Stimulated activated CD8-positive, alpha-beta memory T cell treated with anti-CD3 and anti-CD28 coated beads, Interleukin-4, amount 100 ng/mL, for 4 hours (primary cell): ENCODE data around the gene PPFIA2.

Source experiments
- DNase-seq, 2 donors: peaks; one replicate each; pipeline ENCODE4 v3.0.0-alpha.2; 2020; ENCODE audit warnings: low read depth in 2 of 2, low spot score in 1 of 2

The PPFIA2 gene

DNA sequence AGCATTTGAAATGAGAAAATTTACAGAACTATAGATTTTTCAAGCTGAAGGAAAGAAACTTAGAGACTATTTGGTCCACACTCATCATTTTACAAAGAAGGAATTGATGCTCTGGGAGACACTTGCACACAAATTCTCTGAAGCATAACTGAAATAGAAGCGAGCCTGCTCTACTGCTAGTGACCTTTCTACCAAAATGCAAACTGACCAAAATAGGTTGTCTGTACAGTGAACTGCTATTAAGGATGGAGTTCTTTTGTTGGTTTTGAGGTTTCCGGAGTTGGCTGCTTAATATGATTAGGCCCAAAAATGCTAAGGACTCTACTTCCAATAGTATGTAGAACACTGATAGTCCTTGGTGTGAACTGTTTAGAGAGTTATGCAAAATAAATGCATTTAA is 194.9 kb downstream of the PPFIA2 start:
- no peak for DNase-seq

DNA sequence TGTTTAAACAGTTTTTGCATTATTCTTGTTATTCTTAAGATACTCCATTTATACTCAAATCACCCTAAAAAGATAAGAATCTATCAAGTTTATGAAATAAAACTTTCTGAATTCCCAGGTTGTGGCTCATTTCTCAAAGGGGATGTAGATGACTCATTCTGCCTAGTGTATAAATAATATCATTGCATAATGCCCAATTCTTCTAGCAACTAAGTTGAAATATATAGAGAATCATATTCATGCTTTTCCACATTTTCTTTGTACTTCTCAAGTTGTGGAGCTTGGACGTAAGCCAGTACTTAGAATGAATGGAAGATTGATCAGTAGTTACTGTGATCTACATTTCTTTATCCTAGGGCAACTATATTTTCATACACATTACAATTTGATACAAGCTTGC is 201.1 kb downstream of the PPFIA2 start:
- no peak for DNase-seq

DNA sequence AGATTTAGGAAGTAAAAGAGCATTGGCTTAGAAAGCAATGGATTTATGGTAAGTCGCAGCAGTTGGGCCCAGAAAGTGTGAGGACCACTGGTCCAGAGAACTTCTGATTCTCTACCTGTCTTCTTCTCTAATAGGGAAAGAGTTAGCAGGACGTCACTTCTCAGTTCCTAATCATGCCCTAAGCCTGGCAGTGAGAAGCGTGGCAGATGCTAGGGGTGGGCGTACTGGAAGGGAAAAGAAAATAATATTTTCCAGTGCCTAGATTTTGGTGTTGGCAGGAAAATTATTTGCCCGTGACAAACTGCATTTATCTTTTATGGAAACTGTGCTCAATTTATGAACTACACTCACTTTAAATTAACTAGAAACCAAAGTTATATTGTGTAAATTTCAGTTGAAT is 212.3 kb downstream of the PPFIA2 start:
- no peak for DNase-seq

DNA sequence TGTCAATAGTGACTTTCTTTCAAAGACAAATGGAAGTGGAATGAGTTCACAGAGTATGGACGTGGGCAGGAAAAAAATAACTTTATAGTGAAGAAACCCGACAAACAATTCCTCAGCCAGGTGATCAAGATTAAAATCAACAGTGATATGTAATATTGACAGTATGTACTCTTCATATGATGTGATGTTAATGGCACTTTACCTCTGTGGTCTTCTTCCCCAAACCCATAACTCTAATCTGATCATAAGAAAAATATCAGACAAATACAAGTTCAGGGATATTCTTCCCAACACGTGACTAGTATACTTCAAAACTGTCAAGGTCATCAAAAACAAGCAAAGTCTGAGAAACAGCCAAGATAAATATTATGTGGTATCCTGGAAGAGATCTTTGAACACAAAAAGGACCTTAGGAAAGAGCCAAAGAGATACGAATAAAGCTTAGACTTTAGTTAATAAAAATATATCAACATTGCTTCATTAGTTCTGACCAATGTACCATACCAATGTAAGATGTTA is 215.5 kb downstream of the PPFIA2 start:
- no peak for DNase-seq

DNA sequence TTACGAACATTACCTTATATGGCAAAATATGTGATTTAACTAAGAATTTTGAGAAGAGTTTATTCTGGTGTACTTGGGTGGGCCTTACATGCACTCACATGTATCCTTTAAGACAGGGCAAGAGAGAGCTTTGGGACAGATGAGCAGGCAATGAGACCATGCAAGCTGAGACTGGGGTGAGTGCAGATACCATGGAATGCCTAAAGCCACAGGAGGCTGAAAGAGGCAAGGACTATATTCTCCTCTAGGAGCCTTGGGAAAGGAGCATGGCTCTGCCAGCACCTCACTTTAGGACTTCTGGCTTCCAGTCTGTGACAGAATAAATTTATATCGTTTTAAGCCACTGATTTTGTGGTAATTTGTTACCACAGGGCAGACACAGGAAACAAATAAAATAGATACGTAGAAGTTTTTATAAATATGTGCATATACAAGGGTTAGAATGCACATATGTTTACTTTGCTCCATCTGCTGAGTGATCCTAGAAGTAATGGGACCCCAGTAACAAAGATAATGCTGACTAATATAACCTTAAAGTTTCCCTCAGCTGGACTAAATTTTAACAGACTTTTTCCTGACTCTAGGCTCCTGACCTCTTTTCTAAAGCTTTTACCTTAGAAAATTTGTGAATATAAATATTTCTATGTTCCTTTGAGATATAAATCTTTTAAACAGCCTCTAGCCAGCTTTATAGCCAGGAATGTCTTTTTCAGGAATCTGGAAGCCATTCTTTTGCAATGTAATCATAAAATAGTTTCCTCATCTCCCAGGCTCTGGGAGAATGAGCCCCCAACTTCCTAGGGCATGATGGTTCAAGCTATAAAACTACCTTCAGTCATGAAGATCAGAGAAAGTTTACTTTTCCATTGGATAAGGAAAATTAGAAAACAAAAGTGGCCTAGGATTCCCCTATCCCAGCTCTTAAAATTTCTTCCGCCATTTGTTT is 216.8 kb downstream of the PPFIA2 start:
- DNase-seq: no peak

DNA sequence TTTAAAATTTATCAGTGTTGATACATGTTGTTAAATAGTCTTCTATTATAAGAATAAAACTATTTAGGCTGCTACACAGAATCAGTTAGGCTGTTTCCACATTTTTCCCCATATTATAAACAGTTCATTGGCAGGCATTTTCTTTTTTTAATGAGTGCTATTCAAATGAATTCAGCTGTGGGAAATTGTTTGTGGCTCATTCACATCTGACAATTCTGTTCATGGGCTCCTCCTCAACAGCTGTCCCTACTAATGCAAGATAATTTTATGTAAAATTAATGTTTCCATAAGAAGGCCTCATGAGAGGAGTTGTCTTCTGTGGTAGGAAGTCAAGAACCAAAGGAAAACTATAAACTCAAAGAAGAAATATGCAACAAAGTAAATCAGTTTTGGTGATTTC is 218.0 kb downstream of the PPFIA2 start:
- no peak for DNase-seq

DNA sequence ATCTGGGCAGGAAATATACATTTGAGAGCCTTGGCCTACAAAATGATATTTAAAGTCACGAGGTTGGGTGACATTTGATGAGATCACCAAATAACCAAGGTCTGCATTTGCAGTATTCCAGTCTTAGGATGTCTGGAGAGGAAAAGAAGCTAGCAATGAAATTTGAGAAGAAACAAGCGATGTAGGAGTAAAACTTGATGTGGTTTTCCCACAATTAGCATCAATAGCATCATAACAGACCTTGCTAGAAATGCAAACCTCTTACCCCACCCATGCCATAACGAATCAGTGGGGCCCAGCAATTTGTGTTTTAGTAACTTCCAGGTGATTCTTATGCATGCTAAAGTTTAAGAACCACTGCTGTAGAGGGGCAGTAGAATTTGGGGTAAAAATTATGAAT is 219.9 kb downstream of the PPFIA2 start:
- no peak for DNase-seq

DNA sequence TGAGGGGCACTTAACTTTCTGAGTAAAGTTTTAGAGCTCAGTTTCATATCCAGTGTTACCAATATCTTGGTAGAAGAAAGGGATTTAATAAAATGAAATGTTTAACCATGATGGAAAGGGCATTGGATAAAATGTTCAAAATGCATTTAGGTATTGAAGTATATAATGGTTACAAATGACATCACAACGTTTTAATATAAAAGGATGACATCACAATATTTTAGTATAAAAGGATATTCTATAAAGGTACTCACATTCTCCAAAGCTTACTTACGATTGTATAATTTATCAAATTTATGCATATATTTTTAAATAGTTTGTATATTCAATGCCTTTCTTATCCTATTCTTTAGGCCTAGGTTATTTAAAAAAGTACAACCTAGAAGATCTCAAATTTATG is 226.1 kb downstream of the PPFIA2 start:
- DNase-seq: no peak

DNA sequence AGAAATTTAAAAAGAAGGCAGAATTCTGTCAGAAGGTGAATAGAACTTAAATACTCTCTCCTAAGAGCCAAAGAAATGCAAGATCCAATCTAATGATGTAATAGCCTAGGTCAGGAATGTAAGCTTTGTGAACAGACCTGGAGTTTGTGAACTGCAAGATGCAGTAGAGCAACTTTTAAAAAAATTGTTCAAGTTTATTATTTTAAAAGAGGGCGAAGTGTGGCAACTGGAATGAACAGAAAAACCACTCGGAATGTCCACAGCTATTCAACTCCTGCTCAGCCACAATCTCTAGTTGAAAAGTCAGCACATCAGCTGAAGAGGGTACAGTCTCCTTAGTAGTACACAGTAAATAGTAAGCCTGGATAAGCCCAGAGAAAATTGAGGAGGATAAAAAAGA is 228.8 kb downstream of the PPFIA2 start:
- no peak for DNase-seq

DNA sequence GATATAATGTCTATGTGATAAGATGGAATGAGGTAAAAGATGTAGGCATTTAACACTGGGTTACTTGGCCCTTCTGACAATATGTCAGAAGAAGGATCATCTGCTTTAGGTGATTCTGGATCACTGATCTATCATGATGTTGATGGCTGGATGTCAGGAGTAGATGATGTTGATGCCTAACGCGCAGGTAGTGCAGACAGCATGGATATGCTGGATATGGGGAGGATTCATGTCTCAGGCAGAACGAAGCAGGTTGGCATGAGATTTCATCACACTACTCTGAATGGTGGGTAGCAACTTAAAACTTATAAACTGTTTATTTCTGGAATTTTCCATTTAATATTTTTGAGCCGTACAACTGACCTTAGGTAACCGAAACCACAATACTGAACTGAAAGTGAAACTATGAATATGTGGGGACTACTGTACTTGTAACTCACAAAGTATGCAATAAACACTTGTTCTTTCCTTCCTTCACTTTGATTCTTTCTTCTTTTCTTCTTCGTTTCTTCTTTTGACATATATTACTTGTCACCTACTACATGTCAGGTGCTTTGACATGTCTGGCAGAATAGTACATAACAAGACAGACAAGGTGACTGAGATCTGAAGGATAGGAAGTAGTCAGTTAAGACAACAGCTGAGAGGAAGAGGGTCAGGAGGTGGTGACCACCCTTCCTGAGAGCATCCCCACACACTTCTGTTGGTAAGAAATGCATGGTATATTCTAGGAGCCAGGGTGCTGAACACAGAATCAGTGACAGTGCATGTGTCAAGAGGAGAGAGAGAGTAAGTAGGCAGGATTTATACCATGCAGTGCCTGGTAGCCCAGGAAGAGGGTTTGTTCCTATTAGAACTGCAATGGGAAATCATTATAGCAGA is 238.8 kb downstream of the PPFIA2 start:
- no peak for DNase-seq

DNA sequence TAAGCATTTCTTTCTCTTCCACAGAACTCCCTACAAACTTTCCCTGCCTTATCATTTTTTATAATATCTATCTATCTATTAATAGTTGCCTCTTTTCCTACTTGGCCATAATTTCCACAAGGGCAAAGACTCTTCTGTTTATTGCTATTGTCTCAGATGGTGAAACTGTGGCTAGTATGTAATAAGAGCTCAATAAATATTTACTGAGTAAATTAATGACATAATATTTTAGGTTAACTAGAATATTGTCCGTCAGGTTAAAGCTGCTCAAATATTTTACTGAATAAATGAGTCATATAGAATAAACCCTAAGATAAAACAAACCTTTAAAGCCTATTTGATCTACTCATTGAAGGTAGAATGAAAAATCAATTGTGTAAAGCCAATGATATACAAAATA is 240.5 kb downstream of the PPFIA2 start:
- DNase-seq: no peak

DNA sequence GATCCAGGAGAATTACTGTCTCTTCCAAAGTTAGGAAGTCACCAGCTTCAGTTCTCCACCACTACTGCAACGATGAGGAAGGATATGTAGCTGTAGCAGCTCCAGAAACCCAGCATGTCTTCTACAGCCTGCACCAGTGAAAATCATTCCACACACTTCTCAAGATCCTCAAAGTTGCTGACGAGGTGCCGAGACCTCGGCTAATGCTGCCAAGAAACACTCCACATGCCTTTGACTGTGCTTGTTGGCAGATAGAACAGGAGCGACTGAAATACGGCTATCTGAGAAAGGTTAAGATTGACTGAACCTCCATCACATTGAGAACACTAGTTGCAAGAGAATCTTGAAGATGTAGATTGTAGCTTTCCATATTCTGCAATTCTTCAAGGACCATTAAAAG is 241.9 kb downstream of the PPFIA2 start:
- DNase-seq: no peak

DNA sequence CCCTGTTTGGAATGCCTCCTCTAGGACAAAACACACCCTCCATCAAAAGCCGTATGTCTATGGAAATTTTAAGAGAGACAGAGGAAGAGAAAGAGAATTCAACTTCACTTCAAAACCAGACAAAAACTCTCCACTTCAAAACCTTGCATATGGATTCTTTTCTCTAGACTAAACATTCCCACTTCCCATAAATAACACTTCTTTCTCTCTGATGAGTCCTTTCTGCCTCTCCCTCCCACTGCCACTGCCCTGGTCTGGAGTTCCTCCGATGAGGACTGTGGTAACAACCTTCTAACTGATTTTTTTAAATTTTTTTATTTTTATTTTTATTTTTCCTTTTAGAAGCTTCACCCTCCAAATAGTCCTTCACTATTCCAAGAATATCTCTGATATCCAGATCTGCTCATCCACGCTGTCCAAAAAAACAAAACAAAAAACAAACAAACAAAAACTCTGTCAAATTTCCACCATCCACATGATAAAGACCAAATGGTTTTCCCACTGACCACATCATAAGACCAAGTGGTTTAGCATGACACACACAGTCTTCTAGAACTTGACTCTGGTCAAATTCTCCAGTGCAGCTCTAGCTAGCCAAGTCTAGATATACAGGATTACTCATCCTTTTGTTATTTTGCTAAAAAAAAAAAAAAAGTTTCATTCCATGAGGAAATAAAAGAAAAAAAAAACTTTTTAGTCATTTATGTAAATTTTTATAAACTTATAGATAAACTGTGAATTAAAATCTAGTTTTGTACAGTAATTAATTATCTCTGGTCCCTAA is 256.0 kb downstream of the PPFIA2 start:
- DNase-seq: no peak

DNA sequence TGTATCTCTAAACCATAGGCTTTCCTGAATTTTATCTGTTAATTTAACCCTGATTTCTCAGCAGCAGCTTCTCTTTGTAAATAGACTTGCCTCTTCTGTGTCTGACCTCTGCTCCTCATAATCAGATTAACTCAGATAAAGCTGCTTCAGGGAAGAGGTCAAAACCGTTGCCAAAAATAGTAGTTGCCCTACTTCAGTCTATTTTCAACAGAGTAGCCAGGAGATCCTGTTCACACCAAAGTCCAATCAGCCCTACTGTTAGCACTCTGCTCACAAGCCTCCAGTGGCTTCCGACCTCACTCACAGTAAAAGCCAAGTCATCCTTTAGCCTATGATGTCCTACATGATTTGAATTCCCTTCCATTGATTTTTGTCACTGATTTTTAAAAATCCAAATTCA is 258.4 kb downstream of the PPFIA2 start:
- DNase-seq: no peak

DNA sequence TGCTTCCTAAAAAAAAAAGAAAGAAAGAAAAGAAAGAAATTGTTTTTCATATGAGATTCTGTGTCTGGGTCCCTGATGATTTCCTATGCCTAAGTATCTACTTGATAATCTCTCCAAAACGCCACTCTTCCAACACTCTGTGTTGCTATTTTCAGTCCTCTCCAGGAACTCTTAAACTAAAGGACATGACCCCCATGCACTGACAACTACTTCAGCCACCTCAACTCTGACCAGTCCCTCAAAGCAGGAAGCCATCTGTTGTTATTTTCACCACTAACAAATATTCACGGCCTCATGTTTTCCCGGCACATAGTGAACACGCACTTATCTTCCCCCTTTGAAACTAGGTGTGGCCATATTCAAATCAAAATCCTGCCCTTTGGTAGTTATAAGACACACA is 259.3 kb downstream of the PPFIA2 start:
- DNase-seq: no peak

DNA sequence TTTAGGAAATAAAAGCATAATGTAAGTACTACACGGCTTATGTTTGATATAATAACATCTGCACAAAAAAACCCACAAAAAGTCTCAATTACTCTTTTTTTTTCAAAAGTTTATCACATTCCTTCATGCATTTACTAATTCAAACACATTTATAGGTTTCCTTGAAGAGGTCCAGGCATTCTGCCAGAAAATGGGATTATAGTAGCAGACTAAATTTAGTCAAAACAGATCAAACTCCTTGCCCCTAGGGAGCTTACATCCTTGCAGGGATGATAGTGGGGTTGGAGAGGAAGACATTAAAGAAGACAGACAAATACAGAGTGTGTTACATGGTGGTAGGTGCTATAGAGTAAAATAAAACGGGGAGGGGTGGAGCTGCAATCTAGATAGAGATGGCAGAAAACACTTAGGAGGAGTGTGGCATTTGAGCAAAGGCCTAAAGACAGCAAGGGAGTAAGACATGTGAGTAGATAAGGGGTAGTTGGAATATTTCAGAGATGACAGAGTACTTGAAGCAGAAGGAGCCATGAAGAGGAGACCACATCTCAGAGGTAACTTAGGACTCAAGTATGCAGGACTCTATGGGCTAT is 266.9 kb downstream of the PPFIA2 start:
- no peak for DNase-seq

DNA sequence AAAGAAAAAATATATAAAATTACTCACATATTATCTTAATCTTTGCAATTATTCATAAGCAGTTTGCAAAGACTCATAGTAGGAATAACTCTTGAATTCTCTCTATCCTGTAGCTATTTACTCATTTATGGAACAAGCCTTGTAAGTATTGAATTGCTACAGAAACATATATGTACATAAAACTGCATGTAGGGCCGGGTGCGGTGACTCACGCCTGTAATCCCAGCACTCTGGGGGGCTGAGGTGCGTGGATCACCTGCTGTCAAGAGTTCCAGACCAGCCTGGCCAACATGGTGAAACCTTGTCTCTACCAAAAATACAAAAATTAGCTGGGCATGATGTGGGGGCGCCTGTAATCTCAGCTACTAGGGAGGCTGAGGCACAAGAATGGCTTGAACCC is 286.2 kb downstream of the PPFIA2 start:
- no peak for DNase-seq

DNA sequence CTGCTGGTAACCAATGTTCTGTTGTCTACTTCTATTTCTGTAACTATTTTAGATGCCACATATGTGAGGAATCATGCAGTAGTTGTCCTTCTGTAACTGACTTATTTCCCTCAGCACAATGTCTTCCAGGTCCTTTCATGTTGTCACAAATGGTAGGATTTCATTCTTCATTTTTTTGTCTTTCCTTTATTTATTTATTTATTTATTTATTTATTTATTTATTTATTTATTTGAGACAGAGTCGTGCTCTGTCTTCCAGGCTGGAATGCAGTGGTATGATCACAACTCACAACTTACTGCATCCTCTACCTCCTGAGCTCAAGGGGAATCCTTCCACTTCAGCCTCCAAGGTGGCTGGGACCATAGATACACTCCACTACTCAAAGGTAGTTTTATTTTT is 288.2 kb downstream of the PPFIA2 start:
- DNase-seq: no peak

DNA sequence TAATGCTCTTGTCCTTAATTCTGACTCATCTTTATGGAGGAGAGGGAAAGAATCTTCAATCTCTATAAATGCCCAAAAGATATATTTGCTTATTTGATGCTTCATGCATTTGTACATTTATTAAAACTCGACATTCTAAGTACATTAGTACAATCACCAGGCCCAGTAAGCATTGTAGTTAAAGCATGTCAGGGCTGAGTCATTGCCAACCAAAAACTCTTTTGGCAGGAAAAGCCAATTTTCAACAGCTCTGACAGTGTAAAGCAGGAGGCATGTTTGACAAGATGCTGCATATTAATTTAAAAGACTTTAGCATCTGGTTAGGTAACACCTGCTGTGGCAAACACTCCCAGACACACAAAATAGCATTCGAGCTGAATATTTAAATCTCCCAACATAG is 290.9 kb downstream of the PPFIA2 start:
- DNase-seq: no peak

DNA sequence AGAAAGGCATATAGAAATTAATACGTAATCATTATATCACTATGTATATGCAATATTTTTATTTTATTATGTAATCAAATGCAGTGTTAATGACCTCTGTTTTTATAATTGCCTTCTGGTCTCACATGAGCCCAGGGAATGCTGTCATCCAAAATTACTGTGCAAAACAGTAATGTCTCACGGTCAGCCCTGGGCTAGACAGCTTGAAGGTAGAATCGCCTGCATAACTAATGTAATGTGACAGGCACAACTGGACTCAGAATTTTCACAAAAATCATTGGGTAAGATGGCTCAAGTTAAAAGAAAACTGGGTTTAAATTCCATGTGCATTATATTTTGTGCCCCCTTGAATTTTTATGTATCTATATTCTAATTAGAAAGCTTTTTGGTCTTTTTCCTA is 293.3 kb downstream of the PPFIA2 start:
- DNase-seq: no peak

DNA sequence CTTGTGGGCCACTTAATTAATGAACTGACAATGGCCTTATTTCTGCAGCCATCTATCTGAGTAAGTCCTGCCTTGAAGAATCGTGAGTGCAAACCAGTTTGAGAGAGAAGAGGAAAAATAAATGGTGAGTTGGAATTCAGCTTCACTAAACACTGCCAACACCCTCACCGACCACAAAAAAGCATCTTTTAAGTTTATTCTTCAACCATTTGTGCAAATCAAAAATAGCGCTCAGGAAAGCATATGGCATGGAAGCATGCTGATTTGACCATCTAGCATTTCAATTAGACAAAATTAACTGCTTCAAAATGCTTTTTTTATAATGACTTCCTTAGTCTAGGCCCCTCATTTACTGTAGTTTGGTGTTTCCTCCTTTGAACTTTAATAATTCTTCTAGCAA is 294.0 kb downstream of the PPFIA2 start:
- no peak for DNase-seq
